ENCODE results near the gene RASSF3.
"Not testable (repeated sequence)": the region's sequence is repeated elsewhere in the genome, so short reads cannot be mapped to it uniquely, and the experiment has no call there.

DNA sequence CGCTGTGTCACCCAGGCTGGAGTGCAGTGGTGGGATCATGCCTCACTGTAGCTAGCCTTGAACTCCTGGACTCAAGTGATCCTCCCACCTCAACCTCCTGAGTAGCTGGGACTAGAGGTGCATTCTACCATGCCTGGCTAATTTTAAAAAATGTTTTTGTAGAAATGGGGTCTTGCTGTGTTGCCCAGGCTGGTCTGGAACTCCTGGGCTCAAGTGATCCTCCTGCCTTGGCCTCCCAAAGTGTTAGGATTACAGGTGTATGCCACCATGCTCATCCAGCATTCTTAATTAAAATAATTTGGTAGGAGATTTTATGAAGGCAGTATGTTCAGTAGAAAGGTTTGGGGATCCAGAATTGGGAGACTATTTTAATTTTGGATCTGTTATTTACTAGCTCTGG, 16.3 kb downstream of the RASSF3 start:
- TF ChIP-seq, protein P1, sequence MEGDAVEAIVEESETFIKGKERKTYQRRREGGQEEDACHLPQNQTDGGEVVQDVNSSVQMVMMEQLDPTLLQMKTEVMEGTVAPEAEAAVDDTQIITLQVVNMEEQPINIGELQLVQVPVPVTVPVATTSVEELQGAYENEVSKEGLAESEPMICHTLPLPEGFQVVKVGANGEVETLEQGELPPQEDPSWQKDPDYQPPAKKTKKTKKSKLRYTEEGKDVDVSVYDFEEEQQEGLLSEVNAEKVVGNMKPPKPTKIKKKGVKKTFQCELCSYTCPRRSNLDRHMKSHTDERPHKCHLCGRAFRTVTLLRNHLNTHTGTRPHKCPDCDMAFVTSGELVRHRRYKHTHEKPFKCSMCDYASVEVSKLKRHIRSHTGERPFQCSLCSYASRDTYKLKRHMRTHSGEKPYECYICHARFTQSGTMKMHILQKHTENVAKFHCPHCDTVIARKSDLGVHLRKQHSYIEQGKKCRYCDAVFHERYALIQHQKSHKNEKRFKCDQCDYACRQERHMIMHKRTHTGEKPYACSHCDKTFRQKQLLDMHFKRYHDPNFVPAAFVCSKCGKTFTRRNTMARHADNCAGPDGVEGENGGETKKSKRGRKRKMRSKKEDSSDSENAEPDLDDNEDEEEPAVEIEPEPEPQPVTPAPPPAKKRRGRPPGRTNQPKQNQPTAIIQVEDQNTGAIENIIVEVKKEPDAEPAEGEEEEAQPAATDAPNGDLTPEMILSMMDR (conservative IDR thresholded peaks at IDR 0.05; ENCODE audit: low read length), result not testable (repeated sequence)
- TF ChIP-seq EZH2phosphoT487 (IDR thresholded peaks at IDR 0.05; ENCODE audit: borderline replicate concordance), result not testable (repeated sequence)
